Breast epithelium (tissue), 4 donors: ENCODE measurements around the gene POLR3B. TPM values are rescaled to one million over a fixed set of nuclear protein-coding genes. Genes with fewer than 3 reads are reported as not detected.

Experiments
- DNase-seq, 2 donors: peaks; one replicate each; pipeline ENCODE4 v3.0.0-alpha.2; 2019; ENCODE audit warnings: low spot score in 2 of 2
- H3K27ac ChIP-seq, 2 donors: fragments of 200-600 bp; sonication (generic) in 1 of 2; one replicate each; pipeline ENCODE4 v1.5.1; 2016 to 2019; ENCODE audit warnings: mild to moderate bottlenecking in 1 of 2
- H3K27me3 ChIP-seq, 2 donors: fragments of 200-600 bp; sonication (generic) in 1 of 2; one replicate each; pipeline versions ENCODE4 v1.5.1 to v1.6.0; 2017 to 2019; ENCODE audit warnings: control low read depth in 1 of 2, mild to moderate bottlenecking in 1 of 2
- H3K36me3 ChIP-seq: fragments of 200-600 bp; one replicate; pipeline ENCODE4 v1.5.1; 2019
- H3K4me1 ChIP-seq, 2 donors: fragments of 200-600 bp; sonication (generic); one replicate each; pipeline ENCODE4 v1.5.1; 2016 to 2019; ENCODE audit warnings: control low read depth in 1 of 2
- H3K4me3 ChIP-seq, 3 donors: fragments of 200-600 bp; sonication (generic); 1 replicate in 2 of 3; 2 replicates in 1 of 3; pipeline ENCODE4 v1.5.1; 2016 to 2019; ENCODE audit warnings: mild to moderate bottlenecking in 3 of 3, moderate library complexity in 2 of 3
- H3K9me3 ChIP-seq, 2 donors: fragments of 200-600 bp; sonication (generic) in 1 of 2; one replicate each; pipeline ENCODE4 v1.5.1; 2016 to 2019; ENCODE audit warnings: control low read depth in 1 of 2
- POLR2A ChIP-seq: fragments of 450-650 bp; IDR thresholded peaks from one replicate; pipeline ENCODE4 v1.6.1; 2016; ENCODE audit warnings: antibody characterized with exemption, mild to moderate bottlenecking, moderate library complexity
- POLR2AphosphoS5 ChIP-seq, 3 donors: sonication (generic); formaldehyde crosslinking; IDR thresholded peaks; one replicate each; pipeline ENCODE4 v1.6.1; 2017; ENCODE audit warnings: antibody characterized with exemption in 3 of 3
- intact Hi-C: fragments of 100-400 bp; cut with DNase I; formaldehyde crosslinking; loops from one replicate; pipeline ENCODE4 v1.15.1; 2023; ENCODE audit warnings: low total_unique reads
- total RNA-seq, 3 donors: library from RNA; depleted of rRNA; stranded (reverse); fragments of >200 nt; gene quantifications; one replicate each; pipeline ENCODE4 v1.1.0, GENCODE V29; 2016
- TF ChIP-seq, protein P1 (sequence below), 3 donors: fragments of 450-650 bp; IDR thresholded peaks; one replicate each; pipeline ENCODE4 v1.5.1; 2016 to 2017; ENCODE audit warnings: antibody characterized with exemption in 3 of 3, mild to moderate bottlenecking in 3 of 3, moderate library complexity in 3 of 3

Gene POLR3B
- total RNA-seq, 3 donors from 2014 or later, result 7.0 to 9.8 (median 9.2) TPM

GRCh38 chr12:106480251-106480650 lies 122.7 kb downstream of the POLR3B start:
- H3K27ac ChIP-seq, result no peak overlapping the region
- TF ChIP-seq POLR2AphosphoS5 (IDR thresholded peaks at IDR 0.05), result no peak
- TF ChIP-seq POLR2A, result no peak
- TF ChIP-seq, protein P1, sequence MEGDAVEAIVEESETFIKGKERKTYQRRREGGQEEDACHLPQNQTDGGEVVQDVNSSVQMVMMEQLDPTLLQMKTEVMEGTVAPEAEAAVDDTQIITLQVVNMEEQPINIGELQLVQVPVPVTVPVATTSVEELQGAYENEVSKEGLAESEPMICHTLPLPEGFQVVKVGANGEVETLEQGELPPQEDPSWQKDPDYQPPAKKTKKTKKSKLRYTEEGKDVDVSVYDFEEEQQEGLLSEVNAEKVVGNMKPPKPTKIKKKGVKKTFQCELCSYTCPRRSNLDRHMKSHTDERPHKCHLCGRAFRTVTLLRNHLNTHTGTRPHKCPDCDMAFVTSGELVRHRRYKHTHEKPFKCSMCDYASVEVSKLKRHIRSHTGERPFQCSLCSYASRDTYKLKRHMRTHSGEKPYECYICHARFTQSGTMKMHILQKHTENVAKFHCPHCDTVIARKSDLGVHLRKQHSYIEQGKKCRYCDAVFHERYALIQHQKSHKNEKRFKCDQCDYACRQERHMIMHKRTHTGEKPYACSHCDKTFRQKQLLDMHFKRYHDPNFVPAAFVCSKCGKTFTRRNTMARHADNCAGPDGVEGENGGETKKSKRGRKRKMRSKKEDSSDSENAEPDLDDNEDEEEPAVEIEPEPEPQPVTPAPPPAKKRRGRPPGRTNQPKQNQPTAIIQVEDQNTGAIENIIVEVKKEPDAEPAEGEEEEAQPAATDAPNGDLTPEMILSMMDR (IDR thresholded peaks at IDR 0.05), result no peak
- no peak overlapping the region for H3K4me3 ChIP-seq
- intact Hi-C loops, result no loop called here
- H3K27me3 ChIP-seq, result no peaks in the 10 kb centered on the region
- H3K9me3 ChIP-seq, result no peaks in the 10 kb centered on the region
- H3K4me1 ChIP-seq, result no peaks in the 10 kb centered on the region
- no peak for DNase-seq
- no peaks in the 10 kb centered on the region for H3K36me3 ChIP-seq

DNA sequence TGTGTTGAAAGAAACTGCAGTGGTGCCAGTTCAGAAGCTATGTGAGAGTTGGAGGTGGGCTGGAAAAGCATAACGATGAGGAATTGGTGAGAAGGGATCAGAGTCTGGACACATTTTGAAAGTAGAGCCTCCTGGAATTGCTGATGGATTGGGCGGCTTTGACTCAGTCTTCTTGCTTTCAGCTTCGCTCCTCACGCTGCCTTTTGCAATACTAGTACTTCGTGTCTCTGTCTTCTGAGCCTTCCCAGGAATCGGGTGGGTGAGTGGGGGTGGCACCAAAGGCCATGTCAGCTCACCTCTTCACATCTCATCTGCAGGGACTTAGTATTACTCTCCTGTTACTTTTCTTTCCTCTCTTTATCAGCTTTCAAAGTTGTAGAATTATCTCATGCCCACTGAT lies 123.7 kb downstream of the POLR3B start:
- Histone ChIP-seq H3K4me1 (no peaks in the 10 kb centered on the region), H3K4me3 (no peak overlapping the region), H3K27ac (no peak overlapping the region), H3K36me3 (no peaks in the 10 kb centered on the region), H3K27me3 (no peaks in the 10 kb centered on the region), H3K9me3 (no peaks in the 10 kb centered on the region)
- intact Hi-C loops, result no loop called here
- no peak for DNase-seq
- TF ChIP-seq, protein P1 (IDR thresholded peaks at IDR 0.05), result no peak
- no peak for TF ChIP-seq POLR2A
- no peak for TF ChIP-seq POLR2AphosphoS5 (IDR thresholded peaks at IDR 0.05)

- Histone ChIP-seq H3K9me3 (no peaks in the 10 kb centered on the region), H3K36me3 (no peaks in the 10 kb centered on the region), H3K27me3 (no peaks in the 10 kb centered on the region), H3K4me1 (no peaks in the 10 kb centered on the region), H3K4me3 (no peak overlapping the region), H3K27ac (no peak overlapping the region)
- no peak for TF ChIP-seq POLR2A
- no peak for TF ChIP-seq POLR2AphosphoS5 (IDR thresholded peaks at IDR 0.05)
- TF ChIP-seq, protein P1 (IDR thresholded peaks at IDR 0.05), result no peak
- intact Hi-C loops, result no loop called here
- DNase-seq, result no peak
These were observed 130.1 kb downstream of the POLR3B start for GRCh38 chr12:106487664-106488063.

GRCh38 chr12:106488884-106489283 lies 131.3 kb downstream of the POLR3B start:
- Histone ChIP-seq H3K9me3 (no peaks in the 10 kb centered on the region), H3K27me3 (no peaks in the 10 kb centered on the region), H3K27ac (no peak overlapping the region), H3K36me3 (no peaks in the 10 kb centered on the region), H3K4me3 (no peak overlapping the region), H3K4me1 (no peaks in the 10 kb centered on the region)
- TF ChIP-seq POLR2A (no peak), POLR2AphosphoS5 (IDR thresholded peaks at IDR 0.05) (no peak)
- TF ChIP-seq, protein P1 (IDR thresholded peaks at IDR 0.05), result no peak
- intact Hi-C loops, result no loop called here
- no peak for DNase-seq

GRCh38 chr12:106490264-106490663 lies 132.7 kb downstream of the POLR3B start:
- Histone ChIP-seq H3K4me1 (no peaks in the 10 kb centered on the region), H3K9me3 (no peaks in the 10 kb centered on the region), H3K27ac (no peak overlapping the region), H3K4me3 (no peak overlapping the region), H3K27me3 (no peaks in the 10 kb centered on the region), H3K36me3 (no peaks in the 10 kb centered on the region)
- TF ChIP-seq POLR2A (no peak), POLR2AphosphoS5 (IDR thresholded peaks at IDR 0.05) (no peak)
- TF ChIP-seq, protein P1 (IDR thresholded peaks at IDR 0.05), result no peak
- intact Hi-C loops, result no loop called here
- no peak for DNase-seq
